GOT3 (cell line): ENCODE measurements around the gene PLCG1.
"Not testable (repeated sequence)": the region's sequence is repeated elsewhere in the genome, so short reads cannot be mapped to it uniquely, and the experiment has no call there.

Experiments used
- DNase-seq: peaks from one replicate; lab custom pipeline; 2025; ENCODE audit warnings: mixed read lengths; lab: John Stamatoyannopoulos, UW

PLCG1 gene

DNA sequence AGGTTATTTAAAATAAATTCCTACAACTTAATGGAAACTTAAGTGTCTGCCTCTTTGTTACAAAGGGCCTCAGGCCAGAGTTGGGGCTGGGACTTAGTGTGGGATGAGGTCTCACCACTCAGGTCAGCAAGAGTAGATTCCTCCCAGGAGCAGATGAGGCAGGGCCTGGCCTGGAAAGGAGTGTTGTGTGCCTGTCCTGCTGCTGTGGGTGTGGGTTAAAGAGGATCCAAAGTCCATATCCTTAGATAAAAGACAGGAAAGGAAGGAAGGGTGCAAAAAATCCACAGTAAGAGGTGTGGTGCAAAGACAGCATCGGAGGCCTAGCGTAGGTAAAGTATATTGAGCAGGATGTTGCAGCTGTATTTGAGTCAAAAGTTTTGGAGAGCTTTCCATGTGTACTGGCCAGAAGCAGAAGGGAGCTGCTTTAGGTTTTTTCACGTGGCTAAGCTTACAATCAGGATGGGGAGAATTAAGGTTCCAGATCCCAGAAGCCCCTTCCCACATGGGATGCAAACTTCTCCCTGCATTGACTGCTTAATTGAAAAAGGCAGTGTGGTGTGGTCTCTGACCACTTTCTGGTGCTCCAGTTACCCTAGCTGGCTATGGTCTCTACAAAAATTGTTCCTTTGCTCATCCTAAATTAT is 12.8 kb upstream of the PLCG1 start:
- DNase-seq, result no peak

DNA sequence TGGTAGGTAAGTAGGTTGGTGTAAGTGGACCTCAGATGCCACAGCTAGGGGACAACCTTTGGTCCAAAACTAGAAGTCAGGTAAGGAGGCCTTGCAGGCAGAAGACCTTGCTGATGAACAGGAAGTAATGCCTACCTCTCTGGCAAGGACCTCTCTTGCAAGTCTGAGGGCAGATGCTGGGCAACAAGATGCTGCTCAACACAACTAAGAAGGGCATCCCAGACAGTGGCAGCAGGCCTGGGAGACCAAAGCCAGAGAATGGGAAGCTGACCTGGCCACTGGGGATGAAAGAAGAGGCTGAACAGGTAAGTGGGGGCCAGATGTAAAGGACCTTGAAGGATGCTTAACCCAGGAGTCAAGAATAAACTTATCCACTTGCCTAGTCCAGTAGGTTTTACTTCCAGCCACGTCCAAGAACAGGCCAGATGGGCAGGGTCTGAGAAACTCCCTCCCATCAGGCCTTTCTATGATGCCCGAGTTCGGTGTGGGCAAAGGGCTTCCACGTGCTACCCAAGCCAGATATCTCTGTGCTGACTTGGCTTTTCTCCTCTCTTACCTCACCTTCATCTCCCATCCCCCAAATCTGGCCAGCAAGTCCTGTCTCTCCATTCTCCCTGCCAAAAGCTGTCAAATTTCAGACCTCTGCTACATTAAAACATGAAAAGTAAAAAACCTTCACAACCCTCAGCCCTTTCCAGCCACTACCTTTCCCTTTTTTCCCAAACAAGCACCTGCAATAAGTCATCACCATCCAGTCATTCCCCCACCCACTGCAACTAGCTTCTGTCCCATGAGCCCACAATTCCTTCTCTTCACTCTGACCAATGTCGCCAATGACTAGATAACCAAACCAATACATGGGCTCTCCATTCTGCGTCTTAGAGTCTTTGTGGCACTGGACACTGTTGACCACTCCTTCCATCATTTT is 11.5 kb upstream of the PLCG1 start:
- DNase-seq, result no peak

DNA sequence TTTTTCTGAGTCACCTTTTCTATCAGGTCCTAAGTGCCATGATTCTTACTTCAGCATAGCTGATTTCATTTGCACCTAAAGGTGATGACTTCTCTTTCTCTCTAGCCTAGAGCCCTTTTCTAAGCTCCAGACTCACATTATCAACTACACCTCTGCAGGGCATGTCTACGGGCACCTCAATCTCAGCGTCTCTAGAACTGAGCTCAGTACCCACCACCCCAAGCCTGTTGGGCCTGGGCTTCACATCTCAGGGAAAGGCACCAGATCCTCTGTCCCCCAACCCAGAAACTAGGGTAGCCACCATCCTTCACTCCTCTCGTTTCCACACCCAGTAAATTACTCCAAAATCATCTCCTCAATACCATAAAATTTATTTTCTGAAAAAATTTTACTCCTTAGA is 10.6 kb upstream of the PLCG1 start:
- DNase-seq, result no peak

DNA sequence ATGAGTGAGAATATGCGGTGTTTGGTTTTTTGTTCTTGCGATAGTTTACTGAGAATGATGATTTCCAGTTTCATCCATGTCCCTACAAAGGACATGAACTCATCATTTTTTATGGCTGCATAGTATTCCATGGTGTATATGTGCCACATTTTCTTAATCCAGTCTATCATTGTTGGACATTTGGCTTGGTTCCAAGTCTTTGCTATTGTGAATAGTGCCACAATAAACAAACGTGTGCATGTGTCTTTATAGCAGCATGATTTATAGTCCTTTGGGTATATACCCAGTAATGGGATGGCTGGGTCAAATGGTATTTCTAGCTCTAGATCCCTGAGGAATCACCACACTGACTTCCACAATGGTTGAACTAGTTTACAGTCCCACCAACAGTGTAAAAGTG is 9.0 kb upstream of the PLCG1 start:
- DNase-seq, result not testable (repeated sequence)

DNA sequence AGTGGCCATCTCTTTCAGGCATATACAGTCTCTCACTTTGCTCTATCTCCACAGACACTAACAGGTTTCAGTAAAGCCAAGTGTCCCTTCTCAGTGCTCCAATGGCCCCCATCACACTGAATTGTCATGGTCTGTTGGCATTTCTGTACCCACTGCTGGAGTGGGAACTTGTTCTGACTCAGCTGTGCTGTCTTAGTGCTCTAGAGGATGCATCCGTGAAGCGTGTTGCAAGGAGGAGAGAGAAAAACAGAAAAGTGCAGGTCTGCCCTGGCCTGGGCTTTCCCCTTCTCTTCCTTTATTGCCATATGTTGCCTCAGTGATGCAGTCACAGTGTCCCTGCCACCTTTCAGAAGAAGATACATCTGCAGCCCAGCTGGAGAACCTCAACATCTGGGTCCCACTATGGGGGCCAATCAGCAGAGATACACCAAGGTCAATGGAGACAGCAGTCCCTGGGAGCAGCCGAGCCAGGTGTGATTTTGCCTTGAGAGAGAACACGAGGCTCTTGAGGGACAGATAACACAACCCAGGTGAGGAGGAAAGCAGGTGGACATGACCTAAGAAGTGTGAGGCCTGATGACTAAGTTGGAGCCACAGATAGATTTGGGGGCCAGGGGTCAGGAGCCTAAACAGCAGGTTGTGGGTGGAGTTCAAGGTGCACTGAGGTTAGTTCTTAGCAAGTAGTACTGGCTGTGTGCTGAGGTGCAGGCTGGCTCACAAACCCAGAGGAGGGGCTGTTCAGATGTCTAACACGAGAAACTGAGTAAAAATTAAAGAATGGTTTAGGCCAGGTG is 5.6 kb upstream of the PLCG1 start:
- no peak for DNase-seq

DNA sequence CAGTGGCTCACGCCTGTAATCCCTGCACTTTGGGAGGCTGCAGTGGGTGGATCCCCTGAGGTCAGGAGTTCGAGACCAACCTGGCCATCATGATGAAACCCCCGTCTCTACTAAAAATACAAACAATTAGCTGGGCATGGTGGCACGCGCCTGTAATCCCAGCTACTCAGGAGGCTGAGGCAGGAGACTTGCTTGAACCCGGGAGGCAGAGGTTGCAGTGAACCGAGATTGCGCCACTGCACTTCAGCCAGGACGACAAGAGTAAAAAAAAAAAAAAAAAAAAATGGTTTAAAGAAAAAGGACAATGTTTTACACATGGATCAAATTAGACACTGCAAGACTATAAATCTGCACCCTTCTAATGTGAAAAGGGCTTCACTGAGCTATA is 5.0 kb upstream of the PLCG1 start:
- not testable (repeated sequence) for DNase-seq

DNA sequence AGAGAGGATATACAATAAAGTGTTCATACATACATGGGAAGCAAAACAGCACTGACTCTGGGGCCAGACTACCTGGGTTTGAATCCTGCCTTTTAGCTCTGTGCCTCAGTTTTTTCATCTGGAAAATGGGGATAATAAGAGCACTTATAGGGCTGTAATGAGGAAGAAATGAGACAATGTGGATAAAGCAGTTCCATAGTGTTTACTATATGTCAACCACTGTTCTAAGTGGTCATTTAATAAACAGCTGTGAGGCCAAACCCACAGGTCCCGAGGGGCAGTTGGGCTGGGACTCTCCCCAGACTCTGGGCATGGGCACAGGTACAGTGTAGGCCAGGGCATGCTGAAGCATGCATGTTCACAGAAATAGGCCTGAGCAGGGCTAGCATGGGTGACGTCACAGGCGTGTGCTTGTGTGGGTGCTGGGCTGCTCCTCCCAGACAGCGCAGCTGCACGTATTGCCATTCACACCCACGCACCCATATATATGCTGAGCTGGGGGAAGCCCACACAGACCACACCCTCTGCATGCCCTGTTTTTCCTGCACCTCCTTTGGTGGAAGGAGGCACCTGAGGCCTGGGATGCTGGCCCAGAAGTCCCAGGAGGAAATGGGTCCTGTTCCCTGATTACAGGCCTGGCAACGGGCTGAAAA is 3.5 kb upstream of the PLCG1 start:
- DNase-seq, result no peak

DNA sequence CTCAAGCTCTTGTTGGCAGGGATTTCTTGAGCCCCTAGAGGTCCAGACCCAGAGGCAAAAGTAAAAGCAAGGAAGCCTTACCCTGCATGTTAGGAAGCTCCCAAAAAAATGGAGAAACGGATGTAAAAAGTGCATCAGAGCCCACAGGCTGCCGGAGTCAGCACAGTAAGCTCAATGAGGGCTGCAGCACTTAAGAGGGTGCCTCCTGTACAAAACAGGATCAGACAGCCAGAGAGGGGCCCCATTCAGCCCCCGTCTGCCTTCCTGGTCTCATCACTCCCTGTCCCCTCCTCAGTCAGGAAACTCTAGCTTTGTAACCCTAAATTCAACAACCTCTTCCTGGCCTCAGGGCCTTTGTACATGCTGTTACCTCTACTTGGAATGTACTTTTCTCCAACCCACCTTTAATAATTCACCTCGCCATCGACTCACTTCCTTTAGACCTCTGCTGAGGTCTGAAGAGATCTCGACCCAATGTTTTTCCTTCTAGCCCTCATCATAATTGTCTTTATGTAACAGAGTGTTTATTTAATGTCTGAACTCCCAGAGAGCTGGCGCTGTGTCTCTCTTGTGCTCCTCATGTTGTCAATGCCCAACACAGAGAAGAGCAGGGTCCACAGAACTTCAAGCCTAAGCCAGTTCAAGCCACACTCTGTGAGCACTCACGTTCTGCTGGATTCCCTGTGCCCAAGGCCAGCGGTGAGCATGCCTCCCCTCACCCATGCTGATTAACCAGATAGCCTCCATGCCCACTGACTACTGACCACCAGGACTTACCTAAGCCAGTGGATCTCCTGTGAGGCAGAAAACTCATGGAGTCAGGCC is 2.8 kb upstream of the PLCG1 start:
- DNase-seq, result no peak

DNA sequence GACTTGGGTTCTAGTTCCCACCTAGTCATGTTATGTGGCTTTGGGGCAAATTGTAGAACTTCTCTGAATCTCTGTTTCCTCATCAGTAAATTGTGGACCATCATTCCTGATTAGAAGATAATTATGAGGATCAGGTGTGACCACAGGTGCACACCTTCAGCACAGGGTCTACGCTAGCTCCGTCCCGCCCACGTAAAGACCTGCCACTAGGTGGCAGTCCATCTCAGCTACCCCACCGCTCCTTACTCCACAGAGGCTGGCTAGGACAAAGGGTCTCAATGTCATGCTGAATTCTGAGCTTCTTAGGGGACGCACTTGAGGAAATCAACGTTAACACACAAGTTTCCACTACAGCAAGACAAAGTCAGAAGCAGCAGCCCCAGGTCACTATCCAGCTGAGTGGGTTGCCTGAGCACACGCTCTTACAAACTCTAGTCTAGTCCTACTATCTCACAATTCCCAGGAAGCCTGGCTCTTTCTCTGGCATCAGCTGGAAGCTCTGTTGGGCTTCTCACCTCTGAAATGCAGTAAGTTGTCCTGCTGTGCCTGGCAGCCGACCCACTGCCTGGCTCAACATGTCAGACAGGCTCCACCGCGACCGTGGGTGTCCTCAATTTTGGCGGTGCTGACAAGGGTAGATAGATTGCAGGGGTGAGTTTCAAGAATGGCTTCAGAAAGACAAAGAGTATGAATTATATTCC is 2.0 kb upstream of the PLCG1 start:
- DNase-seq, result no peak

DNA sequence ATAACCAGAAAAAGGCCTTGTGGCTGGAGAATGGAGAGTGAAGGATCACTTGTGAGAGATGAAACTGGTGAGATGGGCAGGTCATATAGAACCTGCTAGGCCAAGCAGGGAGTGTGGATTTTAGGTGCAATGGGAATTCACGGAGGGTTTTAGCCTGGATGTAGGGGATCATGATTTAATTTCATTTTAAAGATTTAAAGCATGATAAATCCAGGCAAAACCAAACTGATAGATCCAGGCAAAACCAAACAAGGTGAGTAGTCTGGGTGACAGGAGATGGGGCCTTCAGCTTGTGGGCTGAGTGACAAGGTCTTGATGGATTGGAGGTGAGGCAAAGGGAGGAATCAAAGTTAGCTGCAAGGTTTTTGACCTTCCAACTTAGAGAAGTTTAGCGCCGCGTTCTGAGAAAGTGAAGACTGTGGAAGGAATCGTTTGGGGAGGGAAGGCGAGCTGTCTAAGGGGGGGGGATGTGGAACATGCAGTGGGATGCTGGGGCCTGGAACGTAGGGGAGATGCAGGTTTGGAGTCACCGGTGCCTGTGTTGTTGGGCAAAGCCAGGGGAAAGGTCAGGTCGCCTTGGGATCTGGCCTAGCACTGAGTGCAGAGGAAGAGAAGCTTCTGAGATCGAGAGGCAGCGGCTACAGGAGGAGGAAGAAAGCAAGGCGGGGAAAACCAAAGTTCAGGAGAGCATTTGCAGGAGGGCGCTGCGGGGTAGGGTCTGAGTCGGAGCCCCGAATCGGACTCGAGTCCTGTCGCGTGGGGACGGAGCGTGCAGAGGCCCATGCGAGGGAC is 1.3 kb upstream of the PLCG1 start:
- DNase-seq, result no peak

DNA sequence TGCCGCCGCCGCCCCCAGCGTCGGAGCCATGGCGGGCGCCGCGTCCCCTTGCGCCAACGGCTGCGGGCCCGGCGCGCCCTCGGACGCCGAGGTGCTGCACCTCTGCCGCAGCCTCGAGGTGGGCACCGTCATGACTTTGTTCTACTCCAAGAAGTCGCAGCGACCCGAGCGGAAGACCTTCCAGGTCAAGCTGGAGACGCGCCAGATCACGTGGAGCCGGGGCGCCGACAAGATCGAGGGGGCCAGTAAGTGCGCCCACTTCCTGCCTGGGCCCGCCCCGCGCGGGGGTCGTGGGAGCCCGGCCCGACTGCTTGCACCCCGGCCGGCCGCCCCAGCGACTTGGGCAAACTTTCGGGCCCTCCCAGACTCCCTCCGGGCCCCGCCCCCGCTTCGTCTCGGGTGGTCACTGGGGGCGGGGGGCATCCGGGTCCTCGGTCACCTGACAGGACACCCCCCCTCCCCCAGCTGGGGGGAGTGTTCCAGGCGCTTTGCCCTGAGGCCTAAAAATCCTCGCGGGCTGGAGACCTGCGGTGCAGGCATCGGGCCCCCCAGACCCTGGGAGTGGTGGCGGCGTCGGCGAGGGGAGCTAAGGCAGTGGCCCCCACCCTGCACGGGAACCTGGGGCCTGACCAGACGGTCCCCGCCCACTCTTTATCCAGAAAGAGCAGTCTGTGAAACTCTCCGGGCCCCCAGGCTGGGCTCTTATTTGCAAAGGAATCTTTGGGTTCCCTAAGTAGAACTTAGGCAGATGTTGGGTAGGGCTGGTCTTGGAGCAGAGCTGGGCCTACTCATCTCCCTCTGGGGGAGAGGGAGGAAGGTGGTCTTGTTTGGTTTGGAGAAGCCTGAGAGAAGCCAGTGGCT is 501 bp downstream of the PLCG1 start:
- DNase-seq, result peak; percentile 74

DNA sequence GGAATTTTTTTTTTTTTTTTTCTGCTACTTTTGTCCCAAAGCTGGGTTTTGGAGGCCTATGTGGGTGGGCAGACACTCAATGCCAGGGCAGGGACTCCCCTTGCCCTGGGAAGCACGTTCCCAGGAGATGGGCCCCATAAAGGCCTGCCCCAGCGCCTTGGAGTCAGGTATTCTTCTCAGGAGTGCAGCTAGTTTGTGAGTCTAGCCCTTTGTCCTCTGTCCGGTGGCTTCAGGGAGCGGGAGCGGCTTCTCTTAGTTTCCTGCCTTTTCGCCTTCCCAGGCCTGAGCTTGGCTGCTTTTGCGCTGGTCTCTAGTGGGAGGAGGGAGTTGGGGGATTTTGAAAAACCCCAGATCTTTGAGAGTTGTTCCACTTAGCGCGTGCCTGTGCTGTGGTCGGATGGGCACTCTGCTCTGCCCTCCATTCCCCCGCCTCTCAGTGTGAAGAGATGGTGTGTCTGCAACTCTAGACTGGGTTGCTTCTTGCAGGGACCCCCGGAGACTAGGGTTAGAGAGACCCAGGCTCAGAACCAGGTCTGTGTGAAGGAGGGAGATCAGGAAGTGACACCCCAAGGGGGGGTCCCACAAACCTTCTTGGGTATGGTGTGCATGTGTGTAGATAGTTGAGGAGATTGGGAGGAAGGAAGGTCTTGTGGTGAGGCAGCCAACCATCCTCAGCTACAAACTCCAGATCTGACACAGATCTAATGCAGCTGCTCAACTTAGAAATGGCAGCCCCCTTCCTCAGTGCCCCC is 1.3 kb downstream of the PLCG1 start:
- no peak for DNase-seq

DNA sequence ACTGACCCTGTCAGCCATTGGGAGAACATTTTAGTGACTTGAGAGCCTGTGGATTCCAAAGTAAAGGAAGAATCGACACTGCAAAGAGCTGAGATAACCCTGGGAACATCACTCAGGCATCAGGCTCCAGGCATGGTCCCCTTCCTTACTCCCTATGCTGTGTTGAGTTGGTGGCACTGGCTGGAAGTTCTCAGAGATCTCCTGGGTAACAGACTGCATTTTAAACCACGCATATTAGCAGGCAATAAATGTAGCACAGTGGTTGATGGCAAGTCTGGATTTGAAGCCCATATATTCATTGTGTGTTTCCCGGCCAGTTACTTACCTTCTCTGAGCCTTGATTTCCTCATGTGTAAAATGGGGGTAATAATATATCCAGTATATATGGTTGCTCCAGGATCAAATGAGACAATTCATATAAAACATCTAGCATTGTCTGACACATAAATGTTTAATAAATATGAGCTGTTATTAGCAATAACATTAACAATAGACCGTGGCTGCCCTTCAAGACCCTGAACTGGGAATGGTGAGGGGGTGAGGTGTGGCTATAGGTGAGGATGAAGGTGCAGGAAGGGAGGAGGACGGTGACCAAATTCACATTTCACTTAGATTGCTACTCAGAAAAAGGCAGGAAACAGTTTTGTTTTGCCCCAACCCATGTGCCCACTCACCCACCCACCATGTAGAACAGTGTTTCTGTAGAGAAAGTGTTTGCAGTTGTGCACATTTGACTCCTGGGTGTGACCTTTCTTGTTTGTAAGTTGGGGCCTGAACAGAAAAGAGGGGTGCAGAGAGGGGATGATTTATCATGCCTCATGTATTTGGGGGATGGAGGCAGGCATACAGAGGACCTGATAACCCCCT is 2.1 kb downstream of the PLCG1 start:
- DNase-seq, result no peak

DNA sequence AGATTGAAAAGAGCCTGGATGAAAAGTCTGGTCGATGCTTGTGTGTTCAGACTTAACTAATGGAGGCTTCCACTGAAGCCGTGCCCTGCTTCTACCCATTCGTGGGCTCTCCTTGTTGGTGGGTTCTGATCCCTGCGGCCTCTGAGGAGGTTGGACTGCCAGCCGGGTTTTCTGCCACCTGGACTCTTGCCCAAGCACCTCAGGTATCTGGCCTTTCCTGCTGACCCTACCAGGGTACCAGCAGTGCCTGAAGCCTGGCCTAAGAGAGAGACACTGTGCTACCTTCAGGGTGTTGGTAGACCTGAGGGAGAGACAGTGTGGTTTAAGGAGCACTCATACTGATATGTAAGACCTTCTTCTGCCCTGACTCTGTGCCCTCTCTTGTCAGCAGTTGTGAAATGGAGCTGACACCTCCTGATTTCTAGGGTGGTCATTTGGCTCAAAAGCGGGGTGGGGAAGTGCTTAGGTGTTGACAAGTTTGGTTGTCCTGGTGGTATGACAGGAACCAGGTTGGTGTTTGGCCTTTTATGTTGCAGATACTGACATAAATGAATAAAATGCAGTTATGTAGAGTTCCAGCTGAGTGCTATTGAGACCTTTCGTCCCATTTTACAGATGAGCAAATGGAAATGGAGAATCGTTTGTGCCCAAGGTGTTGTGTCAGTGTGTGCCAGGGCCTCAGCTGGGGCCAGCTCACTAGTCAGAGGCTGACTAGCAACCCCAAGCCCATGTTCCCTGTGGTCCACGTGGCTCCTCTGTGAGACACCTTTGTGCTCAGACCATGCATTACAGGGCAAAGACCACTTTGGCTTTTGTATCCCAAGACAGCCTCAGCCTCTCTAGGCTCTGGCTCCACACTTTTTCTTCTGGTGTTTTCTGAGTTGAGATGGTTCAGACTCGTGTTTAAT is 3.1 kb downstream of the PLCG1 start:
- no peak for DNase-seq

DNA sequence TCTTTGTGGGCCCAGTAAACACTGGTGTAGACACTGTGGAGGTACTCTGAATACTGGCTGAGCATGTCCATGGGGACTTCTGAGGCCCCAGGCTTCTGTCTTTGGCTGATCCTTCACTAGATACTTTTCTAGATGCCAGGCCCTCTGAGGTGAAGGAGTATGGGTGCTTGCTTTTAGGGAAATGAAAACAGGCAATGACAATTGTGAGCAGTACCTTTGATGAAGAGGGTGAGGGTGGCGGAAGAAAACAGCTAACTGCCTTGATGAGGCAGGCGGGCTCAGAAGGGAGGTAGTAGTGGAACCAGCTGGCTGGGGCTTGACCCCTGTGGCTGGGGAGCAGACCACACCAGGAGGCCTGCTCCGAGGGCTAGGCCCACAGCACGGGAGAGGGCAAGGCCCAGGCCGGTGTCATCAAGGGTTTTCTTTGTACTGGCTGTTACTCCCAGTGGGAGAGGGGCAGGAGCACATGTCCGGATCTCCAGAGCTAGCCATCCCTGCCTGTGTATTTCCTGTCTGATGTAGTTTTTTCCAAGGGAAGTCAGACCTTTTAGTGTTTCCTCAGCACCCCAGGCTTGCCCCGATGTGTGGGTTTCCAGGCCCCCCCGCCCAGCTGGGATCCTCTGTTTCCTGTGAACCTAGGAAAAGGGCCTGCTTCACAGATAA is 3.9 kb downstream of the PLCG1 start:
- DNase-seq, result no peak
